Measurements from ENCODE around the gene SLC17A6.
A peak's percentile ranks its signal among the peaks of the same experiment; 100 is the strongest.

SLC17A6 gene

GRCh38 chr11:22337596-22338485, at the start of gene SLC17A6:
Gene SLC17A6 (plus strand): TSS chr11:22338381. CDS start chr11:22338534, 153 bp downstream.
- DNase-seq, result peak; percentile 49

GRCh38 chr11:22302368-22302767, 35.8 kb upstream of the SLC17A6 start:
- no peak for DNase-seq

DNA sequence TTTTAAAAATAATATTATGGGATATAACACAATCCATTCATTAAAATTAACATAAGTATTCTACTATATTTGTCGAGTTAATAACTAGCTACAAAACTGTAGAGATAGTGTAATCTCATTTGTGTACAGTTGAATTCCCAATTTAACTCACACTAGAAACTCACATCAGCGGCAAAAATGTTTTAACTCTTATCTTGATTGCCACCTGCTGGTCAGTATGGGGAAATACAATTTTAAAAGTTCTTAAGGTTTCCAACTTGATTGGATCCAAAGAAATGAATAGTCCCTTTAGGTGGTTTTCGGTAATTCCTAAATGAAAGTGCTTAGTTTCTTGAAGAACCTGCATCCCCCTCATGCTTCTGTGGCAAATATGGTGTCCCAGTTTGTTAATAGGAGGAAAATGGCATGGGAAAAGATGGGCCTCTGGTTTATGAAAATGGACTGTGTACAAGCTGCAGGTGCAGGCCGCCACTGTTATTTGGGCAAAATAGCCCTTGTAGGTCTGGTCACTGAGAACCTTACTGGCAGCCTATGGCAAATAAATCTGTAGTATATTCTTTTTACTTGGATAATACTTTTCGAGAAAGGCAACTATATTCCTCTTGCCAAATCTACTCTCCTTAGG, 33.7 kb upstream of the SLC17A6 start:
- DNase-seq, result peak; percentile 3

GRCh38 chr11:22317656-22318055, 20.5 kb upstream of the SLC17A6 start:
- no peak for DNase-seq

- no peak for DNase-seq
These were observed 6.4 kb upstream of the SLC17A6 start for GRCh38 chr11:22331771-22332170.

DNA sequence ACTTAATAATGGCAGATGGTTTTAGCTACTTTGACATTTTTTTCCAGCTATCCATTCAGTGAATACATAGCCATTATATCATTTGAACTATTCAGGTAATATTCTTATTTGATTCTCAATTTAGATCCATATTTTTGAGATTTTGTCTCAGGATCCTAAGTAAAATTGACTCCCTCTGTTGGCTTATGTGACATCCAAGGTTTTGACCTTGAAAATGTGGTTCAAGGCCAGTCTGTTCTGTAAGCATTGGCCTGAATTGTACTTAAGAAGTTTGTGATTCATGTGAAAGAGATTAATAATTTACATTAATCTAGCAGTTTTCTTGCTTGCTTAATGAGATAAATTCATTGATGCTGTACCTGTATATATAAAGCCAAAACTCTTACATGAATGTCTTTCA, 1.6 kb upstream of the SLC17A6 start:
- no peak for DNase-seq

GRCh38 chr11:22339611-22340010, 1.4 kb downstream of the SLC17A6 start:
- no peak for DNase-seq

DNA sequence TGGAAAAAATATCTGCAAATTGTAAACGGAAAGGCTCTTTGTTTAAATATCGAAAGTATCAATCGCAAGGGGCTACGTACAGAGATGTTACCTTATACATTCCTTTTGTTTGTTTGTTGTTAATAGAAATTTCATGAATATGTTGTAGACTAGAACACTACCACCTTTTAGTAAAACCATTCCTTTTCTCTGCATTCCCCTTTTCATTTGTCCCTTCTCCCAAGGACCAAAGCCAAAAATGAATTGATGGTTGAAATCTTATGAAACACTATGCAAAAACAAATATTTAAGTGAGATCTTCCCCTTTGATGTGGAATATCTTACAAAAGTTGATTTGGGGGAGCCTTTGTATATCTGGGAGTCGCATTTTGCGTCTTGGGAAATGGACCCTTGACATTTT, 2.1 kb downstream of the SLC17A6 start:
- DNase-seq, result no peak

- DNase-seq, result no peak
These were observed 2.8 kb downstream of the SLC17A6 start for GRCh38 chr11:22340701-22341587.

- DNase-seq, result no peak
These were observed 3.4 kb downstream of the SLC17A6 start for GRCh38 chr11:22341588-22341931.

- no peak for DNase-seq
These were observed 4.2 kb downstream of the SLC17A6 start for GRCh38 chr11:22342211-22343031.

DNA sequence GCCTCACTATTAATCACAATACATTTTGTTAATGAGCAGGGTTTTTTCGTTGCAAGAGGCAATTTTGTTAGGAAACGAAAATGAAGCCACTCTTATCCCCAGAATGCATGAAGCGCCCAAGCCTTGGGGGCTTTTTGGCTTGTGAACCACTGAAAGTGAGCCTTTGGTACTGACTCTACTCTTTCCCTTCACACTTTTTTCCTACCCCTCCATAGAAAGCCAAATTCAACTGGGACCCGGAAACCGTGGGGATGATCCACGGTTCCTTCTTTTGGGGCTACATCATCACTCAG, 4.8 kb downstream of the SLC17A6 start:
- DNase-seq, result no peak

DNA sequence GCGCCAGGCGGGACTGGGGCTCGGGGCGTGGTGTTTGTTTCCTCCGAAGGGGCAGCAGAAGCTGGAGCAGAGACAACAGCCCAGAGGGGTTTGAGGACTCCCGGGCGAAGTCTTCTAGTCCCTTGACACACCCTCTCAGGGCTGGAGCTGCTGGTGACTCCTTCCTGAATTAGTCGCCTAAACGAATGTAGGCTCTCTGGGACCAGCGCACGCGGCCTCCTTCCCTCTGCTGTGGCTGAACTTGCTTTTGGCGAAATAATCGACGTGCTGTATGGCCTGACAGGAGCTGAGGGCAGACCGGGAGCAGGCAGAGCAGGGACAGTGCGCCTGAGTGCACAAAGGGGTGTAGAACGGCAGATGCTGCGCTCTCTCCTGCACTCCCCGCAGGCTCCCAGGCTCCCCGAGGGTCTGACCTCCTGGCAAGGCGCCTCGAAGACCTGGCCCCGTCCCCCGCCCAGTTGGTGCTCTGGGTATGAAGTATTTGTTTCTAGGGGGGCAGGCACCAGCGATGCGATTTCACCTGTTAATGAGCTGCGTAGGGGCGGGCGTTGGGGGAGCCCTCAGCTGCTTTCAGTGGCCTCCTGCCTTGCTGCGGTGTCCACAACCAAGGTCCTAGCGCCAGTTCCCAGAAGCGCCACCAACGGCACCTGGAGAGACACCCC, 5.3 kb downstream of the SLC17A6 start:
- DNase-seq, result no peak

DNA sequence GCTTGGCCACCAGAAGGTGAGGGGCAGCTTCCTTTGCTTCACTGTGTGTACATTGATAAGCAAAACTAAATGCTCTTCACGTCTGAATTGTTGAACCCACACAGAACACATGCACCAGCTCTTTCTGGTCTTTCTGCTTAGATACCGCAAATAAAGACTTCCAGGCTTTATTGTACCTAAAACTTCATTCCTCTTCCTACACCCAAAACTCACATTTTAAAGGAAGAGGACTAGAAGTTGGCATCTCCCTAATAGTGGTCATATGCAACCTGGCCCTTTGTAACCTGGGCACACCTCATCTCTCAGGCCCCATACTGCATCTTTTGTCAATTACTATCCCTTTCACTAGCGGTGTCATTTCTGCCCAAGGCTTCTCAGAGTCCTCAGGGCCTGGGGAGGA, 5.9 kb downstream of the SLC17A6 start:
- DNase-seq, result no peak

DNA sequence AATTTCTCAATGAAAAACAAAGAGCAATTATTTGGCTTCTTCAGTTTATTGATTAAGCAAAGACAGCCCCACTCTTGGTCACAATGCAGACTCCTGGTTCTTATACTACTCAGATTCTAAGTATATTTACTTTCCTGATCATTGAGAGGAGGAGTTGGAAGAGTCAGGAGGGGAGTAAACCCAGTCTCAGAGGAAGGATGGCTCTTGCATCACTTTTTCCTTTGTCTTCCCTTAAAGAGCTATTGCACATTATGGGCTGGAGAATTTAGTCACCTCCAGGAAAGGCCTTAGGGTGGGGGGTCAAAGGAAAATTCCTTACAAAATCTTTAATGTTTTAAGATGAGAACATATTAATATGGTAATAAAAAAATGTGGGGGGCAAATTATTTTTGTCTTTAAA, 8.1 kb downstream of the SLC17A6 start:
- no peak for DNase-seq

DNA sequence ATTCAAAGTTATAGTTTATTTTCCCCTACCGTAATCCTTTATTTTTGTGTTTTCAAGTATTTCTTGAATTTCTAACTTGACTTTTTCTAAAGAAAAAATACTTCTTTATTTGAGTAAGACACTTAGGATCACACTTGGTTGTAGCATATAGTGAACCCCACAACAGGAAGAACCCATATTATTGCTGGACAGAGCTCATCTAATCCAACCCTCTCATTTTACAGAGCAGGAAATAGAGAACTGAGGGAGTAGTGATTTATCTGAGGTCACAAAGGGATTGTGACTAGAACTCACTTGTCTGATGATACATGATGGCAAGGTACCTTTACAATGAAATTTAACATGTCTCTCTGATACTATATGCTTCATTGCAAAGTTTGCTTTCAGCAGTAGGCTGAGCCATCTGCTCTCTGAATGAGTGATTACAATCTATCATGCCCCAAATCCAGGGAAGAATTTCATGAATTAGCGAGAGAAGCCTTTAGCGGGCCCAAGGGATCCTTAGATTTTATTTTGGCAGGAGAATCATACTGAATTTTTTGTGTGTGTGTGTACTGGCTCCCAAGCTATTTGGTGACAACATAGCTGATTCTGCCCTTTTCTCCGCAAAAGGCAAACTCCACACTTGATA, 9.8 kb downstream of the SLC17A6 start:
- DNase-seq, result no peak

DNA sequence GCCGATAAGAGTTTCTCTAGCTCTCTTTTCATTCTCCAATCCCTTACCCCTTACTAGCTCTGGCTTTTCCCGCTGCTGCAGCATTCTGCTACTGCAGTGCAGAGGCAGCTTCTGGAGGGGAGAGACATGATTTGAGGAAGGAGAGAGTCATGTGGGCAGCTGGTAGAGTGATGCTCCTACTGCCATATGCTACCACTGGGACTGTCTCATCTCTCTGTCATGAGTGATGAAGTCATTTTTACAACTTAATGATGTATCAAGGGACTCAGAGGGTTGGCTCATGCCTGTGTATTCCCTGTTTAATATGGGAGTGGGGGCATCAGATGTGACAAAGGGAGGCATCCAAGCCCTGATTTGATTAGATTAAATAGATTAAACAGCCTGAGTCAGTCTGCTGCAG, 11.3 kb downstream of the SLC17A6 start:
- no peak for DNase-seq

DNA sequence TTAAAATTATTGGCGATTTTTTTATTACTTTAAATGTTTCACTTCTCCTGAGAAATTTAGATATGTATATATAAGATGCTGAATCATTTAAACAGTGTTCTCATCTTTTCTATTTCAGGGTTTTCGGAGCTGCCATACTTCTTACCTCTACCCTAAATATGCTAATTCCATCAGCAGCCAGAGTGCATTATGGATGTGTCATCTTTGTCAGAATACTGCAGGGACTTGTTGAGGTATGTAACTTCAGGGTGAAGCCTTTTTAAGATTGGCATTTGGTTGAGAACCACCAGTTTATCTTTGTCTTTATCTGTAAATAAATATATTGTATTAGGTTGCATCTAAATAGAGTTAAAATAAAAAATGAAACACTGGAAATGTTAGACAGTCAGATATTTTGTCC, 21.1 kb downstream of the SLC17A6 start:
- no peak for DNase-seq

- no peak for DNase-seq
These were observed 33.0 kb downstream of the SLC17A6 start for GRCh38 chr11:22371160-22371559.

DNA sequence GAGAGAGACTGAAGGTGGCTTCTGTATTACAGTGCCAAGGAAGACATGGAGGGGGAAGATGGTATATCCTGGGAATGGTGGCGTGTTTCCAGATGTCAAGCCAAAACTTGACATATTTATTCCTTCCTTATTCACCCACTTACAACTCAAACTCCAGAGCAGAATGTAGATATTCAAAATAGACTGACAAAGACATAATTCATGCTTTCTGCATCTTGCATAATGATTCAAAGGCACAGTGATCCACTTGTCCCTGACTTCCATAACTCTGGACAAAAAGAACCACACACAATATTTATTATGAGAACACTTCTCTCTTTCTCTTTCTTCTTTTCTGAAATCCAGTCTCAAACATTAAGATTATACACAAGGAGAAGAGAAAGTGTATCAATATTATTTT, 48.9 kb downstream of the SLC17A6 start:
- DNase-seq, result no peak

- no peak for DNase-seq
These were observed 51.5 kb downstream of the SLC17A6 start for GRCh38 chr11:22389526-22390282.

Data from fibroblast of skin of right biceps (primary cell).